Measurements from ENCODE around the gene SKAP1. TPM values are rescaled to one million over a fixed set of nuclear protein-coding genes. Genes with fewer than 3 reads are reported as not detected.

SKAP1 gene
- polyA plus RNA-seq, 3 donors = 0.13 to 1.0 (median 0.52) TPM

DNA sequence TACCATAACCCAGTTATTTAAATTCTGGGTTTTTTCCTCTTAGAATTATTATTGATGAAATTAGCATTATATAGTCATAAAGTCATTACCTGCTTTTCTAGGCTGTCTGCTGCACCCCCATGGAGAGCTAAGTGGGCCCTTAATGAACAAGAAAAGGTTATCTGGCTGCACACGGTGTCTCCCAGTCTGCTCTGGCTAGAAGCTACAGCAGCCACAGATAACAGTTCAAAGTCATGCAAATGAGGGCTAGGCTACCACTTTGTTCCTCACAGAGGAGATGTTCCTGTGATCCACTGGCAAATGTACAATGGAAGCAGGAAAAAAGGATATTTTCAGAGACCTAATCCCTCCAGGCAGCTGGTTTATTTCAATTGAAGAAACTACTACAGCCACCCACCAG is 210.4 kb downstream of the SKAP1 start:
- Mint-ChIP-seq H3K4me3 (no peak overlapping the region), H3K9me3 (no peaks in the 10 kb centered on the region), H3K27me3 (ENCODE audit: low read depth in 3 of 3) (peaks cover 2 to 17% (median 10%) of the 10 kb centered on the region in 3 donors), H3K4me1 (no peaks in the 10 kb centered on the region), H3K27ac (no peak overlapping the region), H3K36me3 (no peaks in the 10 kb centered on the region)
- H3K79me2 ChIP-seq (ENCODE audit: insufficient read depth, low read length) = no peaks in the 10 kb centered on the region
- no peaks in the 10 kb centered on the region for H3K4me1 ChIP-seq (ENCODE audit: control insufficient read depth in 1 of 2, insufficient read depth in 2 of 2, low read length in 2 of 2)
- peaks cover 0 to 4% of the 10 kb centered on the region in 2 donors for H3K27me3 ChIP-seq (ENCODE audit: control insufficient read depth in 2 of 2, insufficient read depth in 2 of 2, low read length in 2 of 2)
- no peaks in the 10 kb centered on the region for H4K20me1 ChIP-seq (ENCODE audit: insufficient read depth, low read length)
- H3K9me3 ChIP-seq (replicated peaks in 1 of 2; ENCODE audit: control insufficient read depth in 1 of 2, insufficient read depth in 1 of 2, low read length in 2 of 2) = no peaks in the 10 kb centered on the region
- H3K27ac ChIP-seq (ENCODE audit: low read depth in 1 of 2, low read length in 2 of 2) = no peak overlapping the region
- no peak overlapping the region for H2AFZ ChIP-seq (ENCODE audit: insufficient read depth, low read depth, low read length, poor library complexity, severe bottlenecking)
- no peak overlapping the region for H3K9ac ChIP-seq (ENCODE audit: insufficient read depth, low read length, poor library complexity, severe bottlenecking)
- DNase-seq = no peak
- H3K4me2 ChIP-seq (replicated peaks; ENCODE audit: extremely low read depth, low read length, poor library complexity, severe bottlenecking) = no peak overlapping the region
- TF ChIP-seq CTCF (IDR thresholded peaks at IDR 0.05) = no peak
- intact Hi-C loops (cut with micrococcal nuclease) = no loop called here
- 100% methylated on average over 1 of the region's 1 CpG for WGBS (ENCODE audit: insufficient coverage)
- no peak overlapping the region for H3K4me3 ChIP-seq (replicated peaks in 1 of 3; ENCODE audit: low read depth in 2 of 3, low read length in 3 of 3)
- no peaks in the 10 kb centered on the region for H3K36me3 ChIP-seq (replicated peaks in 1 of 2; ENCODE audit: control insufficient read depth in 1 of 2, insufficient read depth in 2 of 2, low read length in 2 of 2)

- H3K36me3 Mint-ChIP-seq = no peaks in the 10 kb centered on the region
- no peaks in the 10 kb centered on the region for H3K9me3 Mint-ChIP-seq
- Histone ChIP-seq H3K27me3 (ENCODE audit: control insufficient read depth in 2 of 2, insufficient read depth in 2 of 2, low read length in 2 of 2) (peaks cover 0 to 4% of the 10 kb centered on the region in 2 donors), H3K9me3 (replicated peaks in 1 of 2; ENCODE audit: control insufficient read depth in 1 of 2, insufficient read depth in 1 of 2, low read length in 2 of 2) (no peaks in the 10 kb centered on the region), H3K4me1 (ENCODE audit: control insufficient read depth in 1 of 2, insufficient read depth in 2 of 2, low read length in 2 of 2) (no peaks in the 10 kb centered on the region), H2AFZ (ENCODE audit: insufficient read depth, low read depth, low read length, poor library complexity, severe bottlenecking) (no peak overlapping the region), H4K20me1 (ENCODE audit: insufficient read depth, low read length) (no peaks in the 10 kb centered on the region), H3K9ac (ENCODE audit: insufficient read depth, low read length, poor library complexity, severe bottlenecking) (no peak overlapping the region), H3K4me3 (replicated peaks in 1 of 3; ENCODE audit: low read depth in 2 of 3, low read length in 3 of 3) (no peak overlapping the region), H3K36me3 (replicated peaks in 1 of 2; ENCODE audit: control insufficient read depth in 1 of 2, insufficient read depth in 2 of 2, low read length in 2 of 2) (no peaks in the 10 kb centered on the region), H3K4me2 (replicated peaks; ENCODE audit: extremely low read depth, low read length, poor library complexity, severe bottlenecking) (no peak overlapping the region), H3K79me2 (ENCODE audit: insufficient read depth, low read length) (no peaks in the 10 kb centered on the region), H3K27ac (ENCODE audit: low read depth in 1 of 2, low read length in 2 of 2) (no peak overlapping the region)
- no peak for DNase-seq
- peaks cover 0 to 13% (median 10%) of the 10 kb centered on the region in 3 donors for H3K27me3 Mint-ChIP-seq (ENCODE audit: low read depth in 3 of 3)
- intact Hi-C loops (cut with micrococcal nuclease) = no loop called here
- peak; percentile 49 for TF ChIP-seq CTCF (IDR thresholded peaks at IDR 0.05)
- H3K27ac Mint-ChIP-seq = no peak overlapping the region
- H3K4me3 Mint-ChIP-seq = no peak overlapping the region
- no peaks in the 10 kb centered on the region for H3K4me1 Mint-ChIP-seq
- WGBS (ENCODE audit: insufficient coverage) = 0% methylated on average over 1 of the region's 1 CpG
These were observed 214.4 kb downstream of the SKAP1 start for GRCh38 chr17:48215583-48216139.
